Measurements from ENCODE around the gene PLCH2.

The PLCH2 gene

DNA sequence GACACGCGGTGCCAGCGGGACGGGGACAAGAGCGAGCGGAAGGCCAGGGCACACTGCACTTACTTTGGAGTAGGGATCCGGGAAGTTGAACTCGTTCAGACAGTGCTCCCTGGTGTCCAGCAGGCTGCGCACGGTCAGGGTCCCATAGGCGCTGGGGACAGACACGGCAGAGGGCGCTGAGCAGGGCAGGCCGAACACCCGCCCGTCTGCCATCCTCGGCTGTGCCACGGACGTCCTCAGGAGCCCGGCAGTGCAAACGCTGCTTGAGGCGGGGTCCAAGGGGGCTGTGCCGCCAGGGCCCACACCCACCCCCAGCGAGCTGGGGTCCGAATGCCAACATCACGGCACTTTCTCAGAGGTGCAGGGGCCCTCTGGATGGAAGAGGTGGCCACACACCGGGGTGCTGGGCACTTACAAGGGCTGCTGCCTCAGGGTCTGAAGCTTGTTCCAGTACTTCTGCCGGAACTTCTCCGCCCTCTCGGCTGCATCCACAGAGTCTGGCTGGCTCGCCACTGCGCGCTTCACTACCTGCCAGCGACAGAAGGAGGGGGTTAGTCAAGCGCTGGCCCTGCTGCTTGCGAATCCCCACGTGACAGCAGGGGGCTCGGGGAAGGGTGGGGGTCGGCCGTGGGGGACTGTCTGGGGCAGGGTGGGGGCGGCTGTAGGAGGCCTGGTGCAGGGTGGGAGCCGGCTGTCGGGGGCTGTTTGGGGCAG lies 38.0 kb downstream of the PLCH2 start:
- no peak for DNase-seq (ENCODE audit: low read depth)

DNA sequence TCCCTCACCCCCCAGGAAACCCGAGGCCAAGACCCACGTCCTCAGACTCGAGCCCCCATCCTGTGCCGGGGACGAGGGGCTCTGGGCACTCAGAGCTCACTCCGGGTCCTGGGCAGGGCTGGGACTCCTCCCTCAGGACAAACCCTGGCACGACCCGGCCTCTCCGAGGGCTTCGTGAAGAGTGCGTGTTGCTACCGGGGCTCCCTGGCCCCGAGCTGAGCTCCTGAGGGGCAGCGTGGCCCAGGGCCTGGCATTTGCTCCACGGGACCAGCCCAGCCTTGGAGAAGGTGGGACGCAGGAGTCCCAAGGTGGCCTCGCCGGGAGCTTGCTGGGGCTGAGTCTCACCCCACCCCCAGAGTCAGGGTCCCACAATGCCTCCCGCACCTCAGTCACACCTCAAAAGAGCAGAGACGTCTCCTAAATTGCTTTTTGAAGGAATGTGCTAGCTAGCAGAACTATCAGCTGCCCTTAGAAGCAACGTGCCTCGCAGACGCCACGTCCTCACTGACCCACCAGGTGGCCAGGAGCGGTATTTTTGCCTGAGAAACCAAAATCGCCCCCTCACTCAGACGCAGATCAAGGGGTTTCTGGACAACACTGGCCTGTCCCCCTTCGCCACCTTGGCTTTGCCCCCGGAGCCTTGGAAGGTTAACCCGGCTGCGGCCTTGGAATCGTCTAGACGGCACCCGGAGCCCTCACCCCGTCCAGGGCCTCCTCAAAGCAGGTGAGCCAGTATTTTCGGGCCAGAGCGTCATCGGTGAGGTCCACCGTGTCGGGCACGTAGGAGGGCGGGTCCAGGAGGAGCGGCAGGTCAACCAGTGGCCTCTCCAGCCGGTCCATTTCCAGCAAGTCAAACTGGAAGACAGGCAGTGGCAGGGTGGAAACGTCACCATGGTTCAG lies 39.0 kb downstream of the PLCH2 start:
- DNase-seq (ENCODE audit: low read depth): no peak

DNA sequence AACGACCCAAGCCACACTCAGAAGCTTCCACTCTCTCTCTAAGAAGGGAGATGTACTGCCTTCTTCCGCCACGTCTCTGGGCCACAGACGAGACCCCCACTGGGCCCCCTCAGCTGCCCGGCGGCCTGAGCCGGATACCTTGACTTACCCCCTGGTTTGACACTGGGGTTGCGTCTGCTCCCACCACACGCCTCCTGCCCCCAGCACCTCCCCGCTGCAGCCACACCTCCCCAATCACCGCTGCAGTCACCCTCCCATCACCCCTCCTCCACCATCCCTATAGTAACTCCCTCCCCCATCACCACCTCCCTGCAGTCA lies 39.6 kb downstream of the PLCH2 start:
- no peak for DNase-seq (ENCODE audit: low read depth)

DNA sequence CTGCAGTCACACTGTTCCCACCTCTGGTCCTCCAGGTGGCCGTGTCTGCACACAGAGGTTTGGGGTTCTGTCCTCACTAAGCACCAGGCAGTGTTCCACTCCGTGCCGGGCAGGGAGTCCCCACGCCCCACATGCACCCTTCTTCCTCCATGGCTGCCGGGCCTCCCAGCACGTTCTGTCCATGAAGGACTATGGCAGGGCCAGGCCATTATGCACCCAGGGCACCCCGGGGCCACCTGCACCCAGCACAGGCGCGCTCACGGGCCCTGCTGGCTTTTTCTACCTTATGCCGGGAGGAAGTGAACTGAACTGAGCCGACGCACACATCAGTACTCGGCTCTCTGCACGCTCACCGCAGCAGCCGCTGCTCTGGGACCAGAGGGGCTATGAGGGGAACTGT lies 40.0 kb downstream of the PLCH2 start:
- no peak for DNase-seq (ENCODE audit: low read depth)

GRCh38 chr1:2516946-2517345 lies 40.9 kb downstream of the PLCH2 start:
- DNase-seq (ENCODE audit: low read depth): no peak

DNA sequence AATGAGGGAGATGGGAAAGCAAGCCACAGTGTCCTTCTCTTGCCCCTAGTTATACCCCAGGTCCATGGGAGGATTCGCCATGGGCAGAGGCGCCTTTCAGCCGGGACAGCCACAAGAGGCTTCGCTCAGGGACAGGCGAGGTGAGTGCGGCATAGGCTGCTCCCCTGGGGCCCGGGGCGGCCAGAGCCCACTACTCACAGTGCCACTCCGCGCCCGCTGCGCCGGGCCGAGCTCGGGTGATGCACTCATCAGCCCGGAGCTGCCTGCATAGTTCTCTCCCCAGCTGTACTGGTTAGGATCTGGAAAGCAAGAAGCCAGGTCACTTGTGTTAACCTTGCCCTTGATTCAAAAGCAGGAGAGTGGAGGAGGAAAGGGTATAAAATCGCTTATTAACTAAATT lies 41.9 kb downstream of the PLCH2 start:
- no peak for DNase-seq (ENCODE audit: low read depth)

DNA sequence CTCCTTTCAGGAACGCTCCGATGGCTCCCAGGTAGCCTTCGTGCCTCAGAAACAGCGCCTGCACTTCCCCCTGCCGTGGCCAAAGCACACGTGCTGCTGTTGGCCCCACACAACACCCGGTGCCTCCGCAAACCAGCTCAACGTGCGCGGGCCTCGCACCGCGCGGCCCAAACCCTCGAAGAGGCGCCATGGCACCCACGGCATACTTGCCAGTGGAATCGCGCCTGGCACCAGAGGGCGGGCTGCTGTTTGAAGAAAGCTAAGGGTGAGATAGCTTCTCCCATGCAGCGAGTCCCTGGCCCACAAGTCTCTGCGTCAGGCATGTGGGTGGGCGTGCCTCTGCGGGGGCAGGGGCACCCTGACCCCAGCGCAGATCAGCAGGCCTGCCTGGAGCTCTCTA lies 42.4 kb downstream of the PLCH2 start:
- no peak for DNase-seq (ENCODE audit: low read depth)

DNA sequence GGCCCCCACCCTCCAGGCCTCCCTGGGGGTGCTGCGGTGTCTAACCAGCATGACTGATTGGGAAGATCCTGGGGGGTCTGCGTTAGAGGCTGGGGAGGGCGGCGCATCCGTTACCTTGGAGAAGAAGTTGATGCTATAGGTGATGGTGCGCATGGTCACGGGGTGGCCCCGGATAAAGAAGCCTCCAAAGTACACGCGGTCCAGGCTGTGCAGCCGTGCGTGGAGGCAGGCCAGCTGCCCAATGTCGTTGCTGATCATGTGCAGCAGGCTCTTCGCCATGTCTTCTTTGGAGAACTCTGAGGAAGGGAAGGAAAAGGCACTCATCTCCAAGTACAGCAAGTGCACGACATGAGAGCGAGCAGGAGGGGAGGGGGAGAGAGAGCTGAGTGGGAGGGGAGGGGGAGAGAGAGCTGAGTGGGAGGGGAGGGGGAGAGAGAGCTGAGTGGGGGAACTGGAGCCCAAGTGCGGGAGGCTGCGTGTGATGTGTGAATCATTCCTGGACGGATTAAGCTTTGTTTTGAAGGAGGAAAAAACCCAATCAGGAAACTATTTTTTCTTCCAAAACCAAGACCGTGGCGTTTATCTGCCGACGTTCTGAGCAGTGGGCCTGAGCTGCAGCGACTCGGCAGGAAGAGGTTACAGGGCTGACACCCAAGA lies 43.1 kb downstream of the PLCH2 start:
- no peak for DNase-seq (ENCODE audit: low read depth)

- DNase-seq (ENCODE audit: low read depth): no peak
These were observed 43.6 kb downstream of the PLCH2 start for GRCh38 chr1:2519729-2520128.

DNA sequence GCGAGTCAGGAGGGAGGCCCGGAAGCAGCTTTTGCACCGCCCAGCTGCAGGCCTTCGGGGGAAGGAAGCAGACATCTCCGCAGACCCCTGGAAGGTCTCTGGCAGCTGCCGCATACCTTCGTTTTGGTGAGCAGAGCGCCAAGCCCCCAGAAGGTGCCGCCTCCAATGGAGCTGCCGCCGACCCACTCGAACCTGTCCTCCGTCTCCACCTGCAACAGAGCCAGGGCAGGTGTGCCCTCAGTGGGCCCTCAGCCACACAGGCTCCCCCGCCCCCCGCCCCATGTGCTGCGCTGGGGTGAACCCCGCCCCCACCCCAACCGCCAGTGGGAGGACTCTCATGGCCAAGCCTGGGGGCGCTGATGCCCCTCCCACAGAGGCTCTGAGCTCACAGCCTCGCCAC lies 44.1 kb downstream of the PLCH2 start:
- DNase-seq (ENCODE audit: low read depth): no peak

DNA sequence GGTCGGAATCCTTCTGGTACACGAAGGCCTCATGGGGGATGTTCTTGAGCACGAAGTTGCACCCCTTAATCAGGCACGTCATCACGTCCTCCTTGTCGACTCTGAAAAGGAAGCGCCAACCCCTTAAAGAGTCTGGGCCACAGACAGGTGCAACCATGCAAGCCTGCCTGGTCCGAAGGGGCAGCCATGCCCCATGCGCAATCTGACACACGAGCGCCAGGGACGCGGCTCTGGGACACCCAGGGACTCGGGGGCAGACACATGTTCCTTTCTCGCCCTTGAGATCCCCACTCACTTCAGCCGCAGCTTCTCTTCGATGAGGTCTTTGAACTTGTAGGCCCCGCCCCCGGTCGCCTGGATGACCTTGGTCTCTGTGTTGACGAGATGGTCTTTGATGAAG lies 44.7 kb downstream of the PLCH2 start:
- no peak for DNase-seq (ENCODE audit: low read depth)

DNA sequence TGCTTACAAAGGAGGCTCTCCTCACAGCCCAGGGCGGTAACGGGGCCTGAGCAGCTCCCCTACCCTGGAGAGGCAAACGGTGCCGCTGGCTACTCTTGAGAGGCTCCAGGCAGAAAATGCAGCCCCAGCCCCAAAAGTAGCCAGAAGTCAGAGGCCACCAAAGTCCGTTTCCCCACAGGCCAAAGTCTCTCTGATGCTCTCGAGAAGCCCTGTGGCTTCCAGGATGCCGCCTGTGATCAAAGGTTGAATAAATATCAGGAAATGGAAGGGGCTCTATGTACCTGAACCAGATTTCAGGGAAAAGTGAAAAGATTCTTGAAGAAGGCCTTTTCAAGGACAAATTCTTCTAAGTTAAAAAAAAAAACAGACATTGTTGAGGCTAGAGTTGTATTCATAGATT lies 46.1 kb downstream of the PLCH2 start:
- DNase-seq (ENCODE audit: low read depth): no peak

GRCh38 chr1:2523191-2523890 lies 47.3 kb downstream of the PLCH2 start:
- DNase-seq (ENCODE audit: low read depth): no peak

- DNase-seq (ENCODE audit: low read depth): peak; percentile 19
These were observed 48.0 kb downstream of the PLCH2 start for GRCh38 chr1:2523891-2524609.

DNA sequence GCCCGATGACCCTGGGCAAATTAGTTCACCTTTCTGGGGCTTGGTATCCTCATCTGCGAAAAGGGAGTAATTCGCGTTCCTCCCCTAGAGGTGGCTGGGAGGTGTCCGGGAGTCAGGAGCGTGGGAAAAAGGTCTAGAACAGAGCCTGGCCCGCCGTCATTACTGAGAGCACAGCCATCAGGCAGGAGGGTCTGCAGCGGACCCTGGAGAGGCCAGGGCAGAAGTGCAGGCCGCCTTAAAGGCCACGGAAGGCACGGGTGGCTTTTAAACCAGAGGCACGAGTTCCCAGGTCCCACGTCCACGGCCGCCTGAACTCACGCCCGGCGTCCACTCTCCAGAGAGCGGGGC lies 49.5 kb downstream of the PLCH2 start:
- no peak for DNase-seq (ENCODE audit: low read depth)

DNA sequence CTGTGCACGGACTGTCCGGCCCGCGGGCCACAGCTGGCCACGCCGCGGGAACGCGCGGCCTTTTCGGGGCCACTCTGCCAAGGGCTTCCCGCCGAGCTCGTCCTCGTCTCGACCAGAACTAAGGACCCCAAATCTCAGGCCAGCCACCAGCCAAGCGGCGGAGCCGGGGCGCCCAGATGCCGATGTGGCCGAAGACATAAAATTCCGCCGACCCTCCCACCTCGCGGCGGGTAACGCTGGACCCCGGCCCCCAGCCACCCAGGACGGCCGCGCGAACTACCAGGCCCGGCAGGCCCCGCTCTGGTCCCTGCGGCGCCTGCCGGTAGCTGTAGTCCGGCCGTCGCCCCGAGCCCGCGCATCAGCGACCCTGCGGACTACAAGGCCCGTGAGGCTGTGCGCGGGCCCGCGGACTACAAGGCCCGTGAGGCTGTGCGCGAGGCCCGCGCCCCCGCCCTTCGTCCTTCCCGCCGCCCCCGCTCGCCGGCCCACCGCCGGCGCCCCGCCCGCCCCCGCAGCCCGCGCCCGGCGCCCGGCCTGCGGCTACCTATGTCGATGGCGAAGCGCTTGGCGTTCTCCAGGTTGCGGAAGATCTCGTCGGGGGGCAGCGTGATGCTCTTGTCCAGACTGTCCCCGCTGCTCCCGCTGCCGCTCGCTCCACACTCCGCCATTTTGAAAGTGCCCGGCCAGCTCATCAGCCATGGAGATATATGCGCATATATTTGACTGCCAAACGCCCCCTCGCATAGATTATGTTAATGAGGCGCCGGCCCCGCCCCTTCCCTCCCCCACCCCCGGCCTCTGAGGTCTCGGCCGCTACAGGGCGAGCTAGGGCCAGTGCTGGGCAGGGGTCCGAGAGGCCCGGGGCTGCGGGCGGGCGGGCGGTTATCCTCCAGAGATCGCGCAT lies 50.1 kb downstream of the PLCH2 start, which contains the start of gene PANK4:
TSS of gene PANK4 (minus strand) at position 677 of the 904 bp plus-strand sequence. CDS start at position 668, 9 bp downstream.
- DNase-seq (ENCODE audit: low read depth): peak; percentile 83

DNA sequence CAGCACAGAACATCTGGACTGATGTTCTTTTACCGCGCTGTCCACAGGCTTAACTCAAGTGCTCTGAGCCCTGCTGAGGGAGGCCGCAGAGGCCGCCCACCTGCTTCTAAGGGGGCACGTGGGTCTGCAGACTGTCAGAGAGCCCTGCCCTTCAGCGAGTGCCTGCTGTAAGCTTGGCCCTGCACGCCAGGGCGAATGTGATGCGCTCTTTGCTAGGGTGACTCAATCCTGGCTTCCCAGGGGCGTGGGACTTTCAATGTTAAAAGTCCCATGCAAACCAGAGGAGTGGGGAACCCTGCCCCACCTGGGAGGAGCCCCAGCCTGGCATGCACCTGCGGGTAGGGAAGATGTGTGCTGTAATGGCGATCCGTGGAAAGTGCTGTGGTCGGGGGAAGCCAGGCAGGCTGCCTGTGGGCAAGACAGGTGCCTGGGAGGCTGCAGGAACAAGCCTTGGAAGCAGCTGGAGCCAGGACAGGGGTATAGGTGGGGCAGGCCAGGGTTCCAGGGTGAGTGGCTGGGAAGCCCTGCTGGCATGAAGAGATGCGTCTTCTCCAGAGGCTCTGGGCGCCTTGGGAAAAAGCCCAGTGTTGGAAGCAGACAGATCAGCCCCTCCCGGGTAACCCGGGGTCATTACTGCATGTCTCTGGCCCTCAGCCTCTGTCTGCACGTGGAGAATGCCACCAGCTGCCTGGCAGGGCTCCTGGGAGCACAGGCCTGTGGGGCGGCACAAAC lies 50.9 kb downstream of the PLCH2 start:
- DNase-seq (ENCODE audit: low read depth): no peak

GRCh38 chr1:2527556-2527860 lies 51.4 kb downstream of the PLCH2 start:
- no peak for DNase-seq (ENCODE audit: low read depth)

DNA sequence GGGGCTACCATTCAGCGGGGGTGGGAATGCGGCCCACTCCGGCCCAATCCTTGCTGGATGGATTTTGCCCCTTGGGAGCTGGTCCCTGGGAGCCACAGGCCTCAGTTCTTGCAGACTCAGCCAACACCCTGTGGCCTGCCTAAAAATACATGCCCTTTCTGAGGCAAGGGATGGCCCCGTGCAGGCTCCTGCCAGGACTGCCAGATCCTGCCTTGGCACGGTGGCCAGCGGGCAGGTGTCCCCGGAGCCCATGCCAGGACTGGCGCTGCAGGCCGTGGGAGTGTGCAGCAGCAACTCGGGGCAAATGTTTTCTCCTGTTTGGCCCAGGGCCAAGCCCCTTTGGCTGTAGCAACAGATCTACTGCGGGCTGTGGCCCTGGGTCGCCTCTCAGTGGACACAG lies 51.9 kb downstream of the PLCH2 start:
- no peak for DNase-seq (ENCODE audit: low read depth)

- DNase-seq (ENCODE audit: low read depth): no peak
These were observed 52.5 kb downstream of the PLCH2 start for GRCh38 chr1:2528611-2528965.
